Middle frontal gyrus (tissue), 1 donor: ENCODE data around the gene TCFL5.

Experiments used
- DNase-seq: peaks from one replicate; pipeline ENCODE4 v3.0.0-alpha.2; 2015; ENCODE audit warnings: low spot score; ENCODE audit errors: extremely low spot score

TCFL5 gene

GRCh38 chr20:62812907-62813200 is 48.8 kb downstream of the TCFL5 start:
- DNase-seq, result no peak

DNA sequence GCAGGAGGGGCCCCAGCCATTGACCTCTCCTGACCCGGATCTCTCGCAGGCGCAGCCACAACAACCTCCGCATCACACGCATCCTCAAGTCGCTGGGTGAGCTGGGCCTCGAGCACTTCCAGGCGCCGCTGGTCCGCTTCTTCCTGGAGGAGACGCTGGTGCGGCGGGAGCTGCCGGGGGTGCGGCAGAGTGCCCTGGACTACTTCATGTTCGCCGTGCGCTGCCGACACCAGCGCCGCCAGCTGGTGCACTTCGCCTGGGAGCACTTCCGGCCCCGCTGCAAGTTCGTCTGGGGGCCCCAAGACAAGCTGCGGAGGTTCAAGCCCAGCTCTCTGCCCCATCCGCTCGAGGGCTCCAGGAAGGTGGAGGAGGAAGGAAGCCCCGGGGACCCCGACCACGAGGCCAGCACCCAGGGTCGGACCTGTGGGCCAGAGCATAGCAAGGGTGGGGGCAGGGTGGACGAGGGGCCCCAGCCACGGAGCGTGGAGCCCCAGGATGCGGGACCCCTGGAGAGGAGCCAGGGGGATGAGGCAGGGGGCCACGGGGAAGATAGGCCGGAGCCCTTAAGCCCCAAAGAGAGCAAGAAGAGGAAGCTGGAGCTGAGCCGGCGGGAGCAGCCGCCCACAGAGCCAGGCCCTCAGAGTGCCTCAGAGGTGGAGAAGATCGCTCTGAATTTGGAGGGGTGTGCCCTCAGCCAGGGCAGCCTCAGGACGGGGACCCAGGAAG is 49.3 kb downstream of the TCFL5 start:
- no peak for DNase-seq

- DNase-seq, result no peak
Measured at GRCh38 chr20:62811720-62812119, 49.9 kb downstream of the TCFL5 start.

- no peak for DNase-seq
Measured at GRCh38 chr20:62811320-62811719, 50.3 kb downstream of the TCFL5 start.

- no peak for DNase-seq
Measured at GRCh38 chr20:62809530-62810428, 51.8 kb downstream of the TCFL5 start.

DNA sequence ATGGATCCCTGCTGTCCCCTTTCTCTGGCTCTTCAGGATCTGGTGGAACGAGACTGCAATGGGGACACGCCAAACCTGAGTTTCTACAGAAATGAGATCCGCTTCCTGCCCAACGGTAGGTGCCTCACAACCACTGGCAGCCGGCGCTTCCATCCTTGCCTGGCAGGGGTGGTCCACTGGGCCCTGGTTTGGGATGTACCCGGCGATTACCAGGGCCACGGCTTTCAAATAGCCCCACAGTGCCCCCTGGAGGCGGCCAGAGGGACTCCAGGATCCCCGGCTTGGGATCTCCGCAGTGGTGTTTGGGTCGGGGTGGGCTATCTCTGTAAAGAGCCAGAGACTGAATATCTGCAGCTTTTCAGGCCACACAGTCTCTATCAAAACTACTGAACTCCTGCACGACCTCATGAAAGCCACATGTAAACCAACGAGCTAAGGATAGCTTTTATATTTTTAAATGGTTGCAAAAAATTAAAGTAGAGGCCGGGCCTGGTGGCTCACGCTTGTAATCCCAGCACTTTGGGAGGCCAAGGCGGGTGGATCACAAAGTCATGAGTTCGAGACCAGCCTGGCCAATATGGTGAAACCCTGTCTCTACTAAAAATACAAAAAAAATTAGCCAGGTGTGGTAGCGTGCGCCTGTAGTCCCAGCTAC is 53.3 kb downstream of the TCFL5 start:
- peak; percentile 39 for DNase-seq

GRCh38 chr20:62807444-62808210 is 54.0 kb downstream of the TCFL5 start:
- DNase-seq, result no peak

- DNase-seq, result no peak
Measured at GRCh38 chr20:62806383-62807050, 55.1 kb downstream of the TCFL5 start.

DNA sequence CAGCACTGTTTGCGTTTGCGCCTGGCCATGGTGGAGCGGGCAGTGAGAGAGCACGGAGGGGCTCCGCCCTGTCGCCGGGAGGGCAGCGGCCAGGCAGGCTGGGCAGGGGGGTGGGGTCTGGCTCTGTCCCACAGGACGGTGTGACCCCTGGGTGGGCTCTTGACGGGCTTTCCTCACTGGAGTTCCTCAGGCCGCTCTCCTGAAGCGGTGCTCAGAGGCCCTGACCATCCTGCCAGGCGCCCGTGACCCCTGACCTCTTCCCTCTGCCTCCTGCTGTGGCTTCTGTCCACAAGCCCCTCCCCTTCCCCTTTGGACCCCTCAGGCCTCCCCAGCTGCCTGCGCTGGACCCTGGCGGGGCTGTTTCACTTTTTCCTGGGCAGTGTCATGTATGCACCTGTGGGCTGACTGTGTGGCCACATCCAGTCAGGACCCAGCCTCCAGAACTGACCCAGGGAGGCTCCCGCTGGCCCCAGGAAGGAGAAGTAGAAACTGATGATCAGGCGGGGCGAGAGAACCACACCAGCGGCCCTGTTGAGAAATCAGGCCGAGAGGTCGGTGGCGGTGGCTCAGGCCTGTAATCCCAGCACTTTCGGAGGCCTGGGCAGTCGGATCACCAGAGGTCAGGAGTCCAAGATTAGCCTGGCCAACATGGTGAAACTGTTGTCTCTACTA is 55.8 kb downstream of the TCFL5 start:
- no peak for DNase-seq

DNA sequence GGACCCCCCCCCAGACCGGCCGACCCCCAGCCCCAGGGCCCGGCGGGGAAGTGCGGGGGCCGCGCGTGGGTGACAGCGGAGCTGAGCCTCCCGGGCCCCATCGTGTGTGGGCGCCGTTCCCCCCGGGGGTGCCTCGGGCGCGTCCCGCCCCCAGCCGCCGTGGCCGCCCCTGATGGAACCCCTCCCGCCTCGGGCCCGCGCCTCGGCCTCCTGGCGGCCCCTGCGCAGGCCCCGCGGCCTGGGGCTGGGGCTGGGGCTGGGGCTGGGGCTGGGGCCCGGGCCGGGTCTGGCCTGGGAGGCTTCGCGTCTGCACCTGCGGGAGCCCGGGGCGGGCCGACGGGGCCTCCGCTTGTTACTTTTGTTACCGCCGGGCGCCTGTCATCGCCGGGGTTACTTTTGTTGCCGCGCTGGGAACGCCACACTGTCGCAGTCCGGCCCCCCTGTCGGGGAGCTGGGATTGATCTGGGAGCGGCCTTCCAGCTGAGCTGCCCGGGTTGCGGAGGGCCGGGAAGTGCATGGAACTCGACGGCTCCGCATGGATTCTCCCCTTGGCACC is 56.4 kb downstream of the TCFL5 start:
- DNase-seq, result no peak

DNA sequence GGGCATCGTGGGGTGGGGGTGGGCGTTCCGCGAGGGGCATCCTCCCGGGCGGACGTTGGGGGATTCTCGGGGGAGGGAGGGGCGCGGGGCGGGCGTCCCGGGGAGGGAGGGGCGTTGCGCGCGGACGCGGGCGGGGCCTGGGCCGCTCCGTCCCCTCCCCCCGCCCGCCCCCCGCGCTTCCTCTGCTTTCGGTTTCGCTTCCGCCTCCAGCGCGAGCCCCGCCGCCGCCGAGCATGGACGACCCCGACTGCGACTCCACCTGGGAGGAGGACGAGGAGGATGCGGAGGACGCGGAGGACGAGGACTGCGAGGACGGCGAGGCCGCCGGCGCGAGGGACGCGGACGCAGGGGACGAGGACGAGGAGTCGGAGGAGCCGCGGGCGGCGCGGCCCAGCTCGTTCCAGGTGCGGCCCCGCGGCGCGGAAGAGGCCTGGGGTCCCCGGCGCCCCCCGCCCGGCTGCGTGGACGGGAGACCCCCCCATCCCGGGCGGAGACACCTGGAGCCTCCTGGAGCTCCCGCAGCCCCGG is 56.9 kb downstream of the TCFL5 start, which contains the start of gene OGFR:
OGFR (plus strand) TSS at position 209 of the 528 bp plus-strand sequence; CDS start at position 234, 25 bp downstream.
- DNase-seq, result no peak

DNA sequence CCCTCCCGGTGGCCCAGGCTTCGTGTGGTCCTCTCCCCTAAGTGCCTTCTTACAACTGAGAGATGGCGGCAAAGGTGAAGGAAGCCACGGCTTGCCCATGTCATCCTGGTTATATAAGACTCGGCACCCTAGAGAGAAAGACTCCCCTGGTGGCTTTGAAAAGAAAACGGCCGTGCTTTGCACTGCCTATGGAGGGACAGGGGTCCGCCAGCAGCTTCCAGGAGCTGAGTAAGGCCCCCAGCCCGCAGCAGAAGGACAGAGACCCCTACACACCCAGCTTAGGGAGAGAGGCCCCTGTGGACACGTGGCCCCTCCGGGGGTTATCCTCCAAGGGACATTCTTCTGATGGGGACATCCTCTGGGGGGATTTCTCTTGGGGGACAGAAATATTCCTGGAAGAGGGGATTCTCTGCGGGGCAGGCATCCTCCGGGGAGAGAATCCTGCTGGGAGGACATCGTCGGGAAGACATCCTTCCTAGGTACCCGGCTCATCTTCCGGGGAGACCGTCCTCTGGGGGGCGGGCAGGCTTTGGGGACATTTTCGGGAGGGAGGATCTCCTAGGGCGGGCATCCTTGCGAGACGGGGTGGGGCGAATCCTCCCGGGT is 57.5 kb downstream of the TCFL5 start:
- no peak for DNase-seq

DNA sequence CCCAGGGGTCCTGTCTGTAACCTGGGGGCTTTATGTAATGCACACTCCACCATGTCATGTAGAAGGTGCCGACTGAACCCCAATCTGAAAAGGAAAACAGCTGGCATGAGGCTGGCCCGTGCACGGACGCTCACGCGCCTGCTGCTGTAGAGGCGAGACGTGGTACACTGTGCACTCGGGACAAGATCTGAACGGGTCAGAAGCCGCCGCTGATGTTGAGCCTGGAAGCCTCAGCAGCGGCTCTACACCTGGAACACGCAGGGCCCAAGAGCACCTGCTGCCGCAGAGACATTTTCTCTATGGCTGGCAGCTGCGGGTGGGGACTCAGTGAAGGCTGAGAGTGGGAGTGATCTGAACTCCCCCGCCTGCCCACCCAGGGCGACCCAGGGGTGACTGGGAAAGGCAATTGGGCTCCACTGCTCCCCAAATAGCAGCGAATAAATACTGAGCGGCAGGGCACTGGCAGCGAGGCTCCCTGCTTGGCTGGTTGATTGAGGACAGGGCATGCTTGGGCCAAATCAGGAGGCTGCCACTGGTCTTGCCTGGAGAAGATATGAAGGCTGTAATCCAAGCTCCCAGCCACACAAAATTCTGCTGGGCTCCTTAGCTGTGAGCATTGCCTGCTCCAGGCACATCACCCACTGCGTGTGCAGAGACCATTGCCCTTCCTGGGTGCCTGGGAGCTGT is 59.5 kb downstream of the TCFL5 start:
- DNase-seq, result no peak

- no peak for DNase-seq
Measured at GRCh38 chr20:62801284-62802010, 60.2 kb downstream of the TCFL5 start.

- DNase-seq, result peak; percentile 41
Measured at GRCh38 chr20:62800314-62801259, 61.0 kb downstream of the TCFL5 start.

GRCh38 chr20:62799873-62800272 is 61.7 kb downstream of the TCFL5 start:
- no peak for DNase-seq

DNA sequence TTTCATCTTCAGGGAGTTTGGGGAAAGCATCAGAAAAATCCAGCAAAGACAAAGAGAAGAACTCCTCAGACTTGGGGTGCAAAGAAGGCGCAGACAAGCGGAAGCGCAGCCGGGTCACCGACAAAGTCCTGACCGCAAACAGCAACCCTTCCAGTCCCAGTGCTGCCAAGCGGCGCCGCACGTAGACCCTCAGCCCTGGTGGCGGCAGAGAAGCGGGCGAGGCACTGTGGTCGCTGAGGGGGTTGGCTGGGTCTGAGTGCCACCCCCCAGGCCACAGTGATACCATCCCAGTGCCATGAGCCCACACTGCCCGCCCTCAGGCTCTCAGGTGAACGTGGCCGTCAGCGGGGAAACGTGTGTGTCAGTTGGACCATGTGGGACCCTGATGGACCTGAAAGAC is 62.2 kb downstream of the TCFL5 start:
- DNase-seq, result no peak
